HCT116 (cell line): ENCODE measurements around the gene VIPR1. TPM values are rescaled to one million over a fixed set of nuclear protein-coding genes. Genes with fewer than 3 reads are reported as not detected.

Experiments used
- ATAC-seq: fragments of 200-7000 bp; cut with Tn5 transposase; 2 replicates; pipeline ENCODE4 v1.9.1; 2020; ENCODE audit warnings: mild to moderate bottlenecking, moderate library complexity
- Bru-seq: library from RNA; stranded (reverse); fragments of 400-500 nt; gene quantifications from one replicate; lab custom pipeline; 2021; lab: Mats Ljungman, UMichigan
- BruChase-seq, 2 experiments: library from RNA; stranded (reverse); fragments of 400-500 nt; gene quantifications; one replicate each; lab custom pipeline; 2021; lab: Mats Ljungman, UMichigan
- BruUV-seq: library from RNA; stranded (reverse); fragments of 400-500 nt; replicated peaks from 2 replicates; lab custom pipeline; 2021; lab: Mats Ljungman, UMichigan
- CTCF ChIA-PET: fragments of 300-600 bp; sonication (Branson Sonifier 250); formaldehyde crosslinking; loops from one replicate; lab custom pipeline; 2021; ENCODE audit warnings: antibody characterized with exemption; lab: Charles Lee
- POLR2A ChIA-PET: fragments of 300-600, 350-600 bp; sonication (Branson Sonifier 250); formaldehyde crosslinking; loops from one replicate; lab custom pipeline; 2021; ENCODE audit warnings: antibody characterized with exemption; lab: Charles Lee
- RAD21 ChIA-PET, 2 experiments: fragments of 300-600 bp; sonication (Branson Sonifier 250); formaldehyde crosslinking; loops; one replicate each; lab custom pipeline; 2023; ENCODE audit warnings: low total read pairs in 2 of 2; ENCODE audit not compliant: uncharacterized antibody in 2 of 2, unreplicated experiment in 2 of 2, low non-redundant PET in 1 of 2; lab: Charles Lee
- DNase-seq: peaks from one replicate; pipeline ENCODE4 v3.0.0-alpha.2; 2010; ENCODE audit warnings: low read depth, low spot score
- H2AFZ ChIP-seq: fragments of 200-600 bp; shearing (Covaris generic), sonication (generic); 2 replicates; pipeline ENCODE4 v1.6.1; 2017; ENCODE audit warnings: low read depth, mixed run types, mixed read lengths, antibody characterized with exemption, low read length; ENCODE audit not compliant: poor library complexity, severe bottlenecking
- H3K27ac ChIP-seq: 2 replicates; pipeline ENCODE4 v1.5.1; 2012; ENCODE audit warnings: low read depth, low read length
- H3K27me3 ChIP-seq: fragments of 200-600 bp; sonication (generic); 2 replicates; pipeline ENCODE4 v1.6.1; 2016; ENCODE audit warnings: mixed run types, low read length, mixed read lengths; ENCODE audit not compliant: insufficient read depth
- H3K36me3 ChIP-seq, 2 experiments: fragments of 200-500 bp in 1 of 2; fragments of 200-600 bp in 1 of 2; sonication (Bioruptor generic) in 1 of 2; sonication (generic) in 1 of 2; 2 replicates each; pipeline versions ENCODE4 v1.5.1 to v1.6.1; 2014 to 2016; ENCODE audit warnings: low read length in 2 of 2, inconsistent platforms in 1 of 2, mixed read lengths in 1 of 2, mixed run types in 1 of 2; ENCODE audit not compliant: insufficient read depth in 2 of 2, control insufficient read depth in 1 of 2
- H3K4me1 ChIP-seq, 2 experiments: fragments of 200-600 bp in 1 of 2; sonication (generic) in 1 of 2; 2 replicates each; pipeline versions ENCODE4 v1.5.1 to v1.6.1; 2012 to 2017; ENCODE audit warnings: low read length in 2 of 2, inconsistent platforms in 1 of 2, mild to moderate bottlenecking in 1 of 2, mixed read lengths in 1 of 2, mixed run types in 1 of 2, moderate library complexity in 1 of 2; ENCODE audit not compliant: insufficient read depth in 2 of 2, control insufficient read depth in 1 of 2
- H3K4me2 ChIP-seq: fragments of 200-600 bp; sonication (generic); 2 replicates; pipeline ENCODE4 v1.6.1; 2017; ENCODE audit warnings: mixed run types, low read length, mixed read lengths
- H3K4me3 ChIP-seq, 2 experiments: fragments of 200-600 bp in 1 of 2; sonication (generic) in 1 of 2; replicated peaks in 1 of 2; 2 replicates each; pipeline ENCODE4 v1.5.1; 2011 to 2016; ENCODE audit warnings: low read length in 2 of 2, control low read depth in 1 of 2, low read depth in 1 of 2, mild to moderate bottlenecking in 1 of 2, mixed read lengths in 1 of 2, mixed run types in 1 of 2
- H3K79me2 ChIP-seq: fragments of 200-600 bp; sonication (generic); 2 replicates; pipeline ENCODE4 v1.6.1; 2017; ENCODE audit warnings: mild to moderate bottlenecking, mixed run types, low read length, moderate library complexity, mixed read lengths; ENCODE audit not compliant: insufficient read depth
- H3K9ac ChIP-seq: fragments of 200-600 bp; sonication (generic); 2 replicates; pipeline ENCODE4 v1.6.1; 2016; ENCODE audit warnings: low read length, mixed read lengths
- H3K9me2 ChIP-seq: fragments of 200-600 bp; sonication (generic), shearing (Covaris generic); 2 replicates; pipeline ENCODE4 v1.6.1; 2017; ENCODE audit warnings: mixed run types, mild to moderate bottlenecking, moderate library complexity; ENCODE audit not compliant: insufficient read depth
- H3K9me3 ChIP-seq, 2 experiments: fragments of 200-500 bp in 1 of 2; fragments of 200-600 bp in 1 of 2; sonication (Bioruptor generic) in 1 of 2; sonication (generic) in 1 of 2; 2 replicates each; pipeline ENCODE4 v1.6.1; 2014 to 2017; ENCODE audit warnings: low read length in 2 of 2, mixed read lengths in 2 of 2, inconsistent platforms in 1 of 2, low read depth in 1 of 2, mild to moderate bottlenecking in 1 of 2, mixed run types in 1 of 2, moderate library complexity in 1 of 2; ENCODE audit not compliant: control insufficient read depth in 1 of 2, insufficient read depth in 1 of 2
- H4K20me1 ChIP-seq: fragments of 200-600 bp; sonication (generic), shearing (Covaris generic); 2 replicates; pipeline ENCODE4 v1.6.1; 2017; ENCODE audit warnings: mixed run types, mild to moderate bottlenecking, moderate library complexity; ENCODE audit not compliant: insufficient read depth
- CEBPB ChIP-seq: IDR thresholded peaks from 2 replicates; pipeline ENCODE4 v1.6.1; 2012; ENCODE audit warnings: low read depth
- CTCF ChIP-seq, 3 experiments: fragments of 200-600 bp in 1 of 3; sonication (generic) in 1 of 3; IDR thresholded peaks in 2 of 3; conservative IDR thresholded peaks in 1 of 3; 2 replicates each; pipeline ENCODE4 v1.5.1; 2012 to 2017; ENCODE audit warnings: low read depth in 2 of 3, low read length in 2 of 3, antibody characterized with exemption in 1 of 3, borderline replicate concordance in 1 of 3, control low read depth in 1 of 3, mild to moderate bottlenecking in 1 of 3, mixed read lengths in 1 of 3, mixed run types in 1 of 3, moderate library complexity in 1 of 3; ENCODE audit not compliant: insufficient read depth in 1 of 3
- EGR1 ChIP-seq: IDR thresholded peaks from 2 replicates; pipeline ENCODE4 v1.6.1; 2012; ENCODE audit warnings: low read depth
- EZH2phosphoT487 ChIP-seq: fragments of 200-600 bp; IDR thresholded peaks from 2 replicates; pipeline ENCODE4 v1.6.1; 2018; ENCODE audit warnings: antibody characterized with exemption, borderline replicate concordance
- FOSL1 ChIP-seq: IDR thresholded peaks from 2 replicates; pipeline ENCODE4 v1.6.1; 2012; ENCODE audit warnings: low read depth
- JUND ChIP-seq: IDR thresholded peaks from 2 replicates; pipeline ENCODE4 v1.6.1; 2012
- MAX ChIP-seq: IDR thresholded peaks from 2 replicates; pipeline ENCODE4 v1.6.1; 2012
- POLR2A ChIP-seq: IDR thresholded peaks from 2 replicates; pipeline ENCODE4 v1.7.0; 2011; ENCODE audit warnings: borderline replicate concordance; ENCODE audit not compliant: insufficient read depth, insufficient read length; ENCODE audit errors: extremely low read depth
- POLR2AphosphoS5 ChIP-seq: IDR thresholded peaks from 2 replicates; pipeline ENCODE4 v1.6.1; 2011; ENCODE audit warnings: mild to moderate bottlenecking, low read depth, low read length, moderate library complexity
- REST ChIP-seq: IDR thresholded peaks from 2 replicates; pipeline ENCODE4 v1.6.1; 2012; ENCODE audit warnings: low read depth
- SIN3A ChIP-seq: IDR thresholded peaks from 2 replicates; pipeline ENCODE4 v1.6.1; 2012; ENCODE audit warnings: low read depth
- SP1 ChIP-seq: IDR thresholded peaks from 2 replicates; pipeline ENCODE4 v1.6.1; 2012; ENCODE audit warnings: low read depth
- SRF ChIP-seq: IDR thresholded peaks from 2 replicates; pipeline ENCODE4 v1.6.1; 2012; ENCODE audit warnings: low read depth
- ZBTB33 ChIP-seq: IDR thresholded peaks from 2 replicates; pipeline ENCODE4 v1.6.1; 2011; ENCODE audit warnings: mild to moderate bottlenecking, low read length, moderate library complexity; ENCODE audit not compliant: insufficient replicate concordance; ENCODE audit errors: extremely low read depth
- ZFX ChIP-seq: fragments of 450-650 bp; IDR thresholded peaks from 2 replicates; pipeline ENCODE4 v1.6.1; 2017
- ZNF274 ChIP-seq: fragments of 200-500 bp; sonication (Bioruptor generic); IDR thresholded peaks from 2 replicates; pipeline ENCODE4 v1.6.1; 2014; ENCODE audit warnings: mild to moderate bottlenecking, low read depth, low read length, inconsistent platforms
- intact Hi-C: fragments of 100-400 bp; cut with micrococcal nuclease; formaldehyde crosslinking; loops from 2 replicates; pipeline ENCODE4 v1.10.0; 2022
- long read RNA-seq: library from polyadenylated mRNA; unstranded; transcript quantifications from one replicate; pipeline ENCODE4 v2.0.0, GENCODE V29; 2021; ENCODE audit not compliant: unreplicated experiment
- polyA plus RNA-seq: library from polyadenylated mRNA; unstranded; fragments of >200 nt; gene quantifications from 2 replicates; pipeline ENCODE4 v1.2.1, GENCODE V29; 2012; ENCODE audit warnings: missing spikeins
- total RNA-seq: library from RNA; stranded (reverse); gene quantifications from one replicate; pipeline ENCODE4 v1.2.1, GENCODE V29; 2021; ENCODE audit not compliant: unreplicated experiment

VIPR1 gene
- total RNA-seq (9.6 TPM), Bru-seq, nascent RNA (percentile 43 among the genes with signal in this experiment), BruChase-seq, experiment 1, labeled RNA remaining after a 6-hour chase (percentile 33 among the genes with signal in this experiment), BruChase-seq, experiment 2, labeled RNA remaining after a 2-hour chase (percentile 44 among the genes with signal in this experiment)
- 4.5 and 5.6 TPM in 2 replicates for polyA plus RNA-seq
- long read RNA-seq, partial matches to known transcripts, result 3 of 13 reads
- long read RNA-seq, other reads (novel, unspliced or antisense), result 5 of 13 reads

GRCh38 chr3:42502429-42503250 is at the start of gene VIPR1:
TSS of gene VIPR1 (plus strand) at chr3:42502643. CDS start at chr3:42502736, 93 bp downstream.
- CTCF ChIA-PET, result interaction anchor here (0.8 to 1.1 kb wide), 3 partner anchors 37 to 242 kb away, joined by 3 to 5 read pairs (median 4); no protein-coding TSS in a partner anchor
- intact Hi-C loops, result no loop called here
- Histone ChIP-seq H3K27me3 (no peaks in the 10 kb centered on the region), H3K4me3 (peak within 1 kb of the TSS; percentile 52 to 63), H3K4me2 (peak within 1 kb of the TSS; percentile 89), H3K9me2 (no peaks in the 10 kb centered on the region), H2AFZ (peak within 1 kb of the TSS; percentile 64), H3K4me1 (peaks cover 17 to 66% of the 10 kb centered on the region in 2 experiments), H3K79me2 (no peaks in the 10 kb centered on the region), H3K27ac (peak within 1 kb of the TSS; percentile 11; the same call in 1 of the 2 replicates), H3K36me3 (no peaks in the 10 kb centered on the region), H3K9ac (peak within 1 kb of the TSS; percentile 69), H3K9me3 (no peaks in the 10 kb centered on the region), H4K20me1 (no peaks in the 10 kb centered on the region)
- RAD21 ChIA-PET, result interaction anchor here (0.7 to 1.6 kb wide), 3 partner anchors 26 to 273 kb away, joined by 3 to 8 read pairs (median 4); no protein-coding TSS in a partner anchor
- BruUV-seq, result no TSS peak
- ATAC-seq, result peak; percentile 95
- DNase-seq, result peak; percentile 73
- POLR2A ChIA-PET, result interaction anchor here (0.6 to 1.2 kb wide), 11 partner anchors 10 to 279 kb away, joined by 3 to 13 read pairs (median 4); partner anchors contain the start of gene SEC22C
- TF ChIP-seq ZFX, result 0 out of 2 replicates have a peak, but pooled peaks have one; percentile 23
- no peak for TF ChIP-seq SIN3A
- no peak for TF ChIP-seq SRF
- TF ChIP-seq ZNF274, result no peak
- no peak for TF ChIP-seq MAX
- no peak for TF ChIP-seq ZBTB33
- TF ChIP-seq REST, result no peak
- no peak for TF ChIP-seq EGR1
- TF ChIP-seq POLR2A, result peak; percentile 64
- peak; percentile 95 for TF ChIP-seq POLR2AphosphoS5
- no peak for TF ChIP-seq JUND
- TF ChIP-seq CTCF (IDR thresholded peaks at IDR 0.05 in 2 of 3, conservative IDR thresholded peaks at IDR 0.05 in 1 of 3; ENCODE audit: borderline replicate concordance in 1 of 3, insufficient read depth in 1 of 3, low read depth in 2 of 3, low read length in 2 of 3), result no peak
- TF ChIP-seq EZH2phosphoT487, result no peak
- TF ChIP-seq SP1, result peak; percentile 82
- no peak for TF ChIP-seq CEBPB
- no peak for TF ChIP-seq FOSL1
